ENCODE measurements around the gene NKD2. TPM values are rescaled to one million over a fixed set of nuclear protein-coding genes. Genes with fewer than 3 reads are reported as not detected.

The NKD2 gene
- total RNA-seq: not detected

GRCh38 chr5:1008451-1009358 lies at the start of gene NKD2:
NKD2 (plus strand) TSS chr5:1008802; CDS start chr5:1009058, 256 bp downstream.

Small RNA genes within 50 kb of the gene (small RNA-seq; reads per million reads assigned to genes)
- gene MIR4635: 0.21 to 0.35 reads per million in 2 donors

Other genes starting within 250 kb of the NKD2 start
- under 1 TPM in 1 of 2 donors, not detected in 1; 0.34 TPM for gene ZDHHC11B, start 224.1 kb upstream of the NKD2 start, total RNA-seq
- gene ZDHHC11, start 157.8 kb upstream of the NKD2 start, total RNA-seq: 1 to 10 TPM; 5.0 to 5.9 TPM
- gene BRD9, start 116.0 kb upstream of the NKD2 start, total RNA-seq: 10 to 100 TPM; 23.7 to 31.3 TPM
- 10 to 100 TPM; 20.0 to 50.0 TPM for gene TRIP13, start 115.9 kb upstream of the NKD2 start, total RNA-seq
- 10 to 100 TPM; 21.3 to 34.3 TPM for gene SLC12A7, start 103.3 kb downstream of the NKD2 start, total RNA-seq
- not detected for gene SLC6A19, start 192.8 kb downstream of the NKD2 start, total RNA-seq
- not detected for gene SLC6A18, start 216.6 kb downstream of the NKD2 start, total RNA-seq

Measured in melanocyte of skin (primary cell).